GM12878 (cell line): ENCODE data around the gene SCYL1. TPM values are rescaled to one million over a fixed set of nuclear protein-coding genes. Genes with fewer than 3 reads are reported as not detected.

Experiments used
- ATAC-seq: fragments of 200-7000 bp; cut with Tn5 transposase; 3 replicates; pipeline ENCODE4 v1.9.1; 2020; ENCODE audit warnings: mild to moderate bottlenecking, moderate library complexity
- BruUV-seq: library from RNA; stranded (reverse); fragments of 400-500 nt; replicated peaks from 2 replicates; lab custom pipeline; 2021; lab: Mats Ljungman, UMichigan
- CTCF ChIA-PET: fragments of 300-600 bp; sonication (Branson Sonifier 250); formaldehyde crosslinking; extraction: SDS; loops from one replicate; lab custom pipeline; 2021; ENCODE audit warnings: inconsistent platforms; lab: Yijun Ruan, JAX
- POLR2A ChIA-PET: fragments of 350-600 bp; formaldehyde crosslinking; extraction: SDS; loops from one replicate; lab custom pipeline; 2021; ENCODE audit warnings: inconsistent platforms; lab: Charles Lee
- RAD21 ChIA-PET: fragments of 300-600 bp; sonication (Branson Sonifier 250); formaldehyde crosslinking; loops from one replicate; lab custom pipeline; 2023; ENCODE audit warnings: antibody characterized with exemption; ENCODE audit not compliant: unreplicated experiment; lab: Charles Lee
- SMC1A ChIA-PET: fragments of 300-600 bp; sonication (Branson Sonifier 250); formaldehyde crosslinking; loops from one replicate; lab custom pipeline; 2023; ENCODE audit not compliant: unreplicated experiment, uncharacterized antibody; lab: Charles Lee
- DNase-seq: peaks from one replicate; pipeline ENCODE4 v3.0.0-alpha.2; 2011; ENCODE audit warnings: low read depth, low spot score
- FAIRE-seq: peaks from 3 replicates; lab custom pipeline; 2011; peaks lifted over from hg19 to GRCh38; lab: Jason Lieb, UNC
- H2AFZ ChIP-seq: 2 replicates; pipeline ENCODE4 v1.6.0; 2011; ENCODE audit warnings: low read depth, low read length, control low read depth; ENCODE audit not compliant: control insufficient read depth
- H3K27ac ChIP-seq: 2 replicates; pipeline ENCODE4 v1.5.1; 2011; ENCODE audit warnings: control low read depth; ENCODE audit not compliant: control insufficient read depth, insufficient read depth
- H3K27me3 ChIP-seq, 2 experiments: replicated peaks in 1 of 2; 2 replicates each; pipeline versions ENCODE4 v1.6.0 to v1.6.1; 2011; ENCODE audit warnings: low read length in 1 of 2; ENCODE audit not compliant: control insufficient read depth in 2 of 2, insufficient read depth in 2 of 2
- H3K36me3 ChIP-seq, 2 experiments: 2 replicates each; pipeline ENCODE4 v1.5.1; 2011; ENCODE audit warnings: low read length in 1 of 2; ENCODE audit not compliant: control insufficient read depth in 2 of 2, insufficient read depth in 2 of 2
- H3K4me1 ChIP-seq: 2 replicates; pipeline ENCODE4 v1.6.1; 2011; ENCODE audit warnings: mild to moderate bottlenecking, low read length, moderate library complexity, mixed read lengths; ENCODE audit not compliant: control insufficient read depth, insufficient read depth
- H3K4me2 ChIP-seq: 2 replicates; pipeline ENCODE4 v1.6.0; 2011; ENCODE audit warnings: control low read depth; ENCODE audit not compliant: control insufficient read depth, insufficient read depth
- H3K4me3 ChIP-seq: fragments of 200-600 bp; sonication (generic); 2 replicates; pipeline ENCODE4 v1.5.1; 2016
- H3K79me2 ChIP-seq: 2 replicates; pipeline ENCODE4 v1.6.0; 2011; ENCODE audit warnings: low read length; ENCODE audit not compliant: control insufficient read depth, insufficient read depth
- H3K9ac ChIP-seq: 2 replicates; pipeline ENCODE4 v1.8.0; 2011; ENCODE audit warnings: low read length, control low read depth, mixed read lengths; ENCODE audit not compliant: control insufficient read depth, insufficient read depth
- H3K9me3 ChIP-seq: replicated peaks from 3 replicates; pipeline ENCODE4 v1.5.1; 2011; ENCODE audit warnings: mild to moderate bottlenecking, low read length; ENCODE audit not compliant: control insufficient read depth, insufficient read depth
- H4K20me1 ChIP-seq: 2 replicates; pipeline ENCODE4 v1.6.0; 2011; ENCODE audit not compliant: control insufficient read depth, insufficient read depth
- DPF2 ChIP-seq: fragments of 450-650 bp; IDR thresholded peaks from 2 replicates; pipeline ENCODE4 v1.6.1; 2017; ENCODE audit warnings: mild to moderate bottlenecking
- SUZ12 ChIP-seq: fragments of 200-600 bp; sonication (generic); IDR thresholded peaks from one replicate; pipeline ENCODE4 v1.6.1; 2018; ENCODE audit warnings: antibody characterized with exemption, mild to moderate bottlenecking; ENCODE audit not compliant: unreplicated experiment
- TCF3 ChIP-seq: IDR thresholded peaks from 2 replicates; pipeline ENCODE4 v1.6.1; 2012; ENCODE audit warnings: low read depth, mild to moderate bottlenecking, low read length, borderline replicate concordance; ENCODE audit not compliant: insufficient read depth
- ZNF384 ChIP-seq: IDR thresholded peaks from 2 replicates; pipeline ENCODE4 v1.6.1; 2012; ENCODE audit warnings: low read depth, mild to moderate bottlenecking, low read length, improper control_type of control experiment, borderline replicate concordance
- WGBS: methylation state at CpG from one replicate; pipeline ENCODE4 v1.1.6; 2016; ENCODE audit warnings: low lambda C conversion rate; ENCODE audit not compliant: insufficient replicate concordance, insufficient coverage; ENCODE audit errors: missing lambda C conversion rate; 5-methylcytosine and 5-hydroxymethylcytosine counted together
- in situ Hi-C: fragments of 300-500 bp; cut with MboI; formaldehyde crosslinking; loops from 9 replicates; pipeline ENCODE4 v1.14.3; 2018; ENCODE audit warnings: mixed read lengths
- intact Hi-C: fragments of 100-400 bp; cut with micrococcal nuclease; formaldehyde crosslinking; loops from one replicate; pipeline ENCODE4 v1.14.2; 2022; ENCODE audit not compliant: unreplicated experiment
- polyA plus RNA-seq, 11 experiments: library from polyadenylated mRNA; depleted of rRNA in 4 of 11; unstranded in 6 of 11; stranded (reverse) in 5 of 11; fragments of >200 nt; fragmentation: Nextera tagmentation in 4 of 11; fragmentation: Illumina TruSeq in 1 of 11; extraction: Ambion mirVana in 4 of 11; extraction: Trizol in 1 of 11; gene quantifications; 1 replicate in 1 of 11; 2 replicates in 10 of 11; pipeline versions ENCODE4 v1.2.1 to v1.2.3, GENCODE V29; 2011 to 2016; ENCODE audit warnings: inconsistent platforms in 2 of 11, missing spikeins in 2 of 11, low read depth in 1 of 11
- total RNA-seq, 4 experiments: library from RNA; depleted of rRNA in 3 of 4; stranded (reverse); fragments of >200 nt in 3 of 4; fragmentation: Illumina TruSeq in 1 of 4; extraction: Trizol in 1 of 4; gene quantifications; 2 replicates each; pipeline versions ENCODE4 v1.2.1 to v1.2.3, GENCODE V29; 2013 to 2021
- TF ChIP-seq, protein P1 (sequence below): fragments of 450-650 bp; formaldehyde crosslinking; IDR thresholded peaks from 2 replicates; pipeline ENCODE4 v1.4.0; 2022; ENCODE audit warnings: mild to moderate bottlenecking, moderate library complexity

The SCYL1 gene
- total and polyA plus RNA-seq, 10 of the 15 experiments (the other 5 are each of a cell fraction or from before 2014, with no cell fraction given), result 0.80 to 82.7 (median 51.2) TPM

DNA sequence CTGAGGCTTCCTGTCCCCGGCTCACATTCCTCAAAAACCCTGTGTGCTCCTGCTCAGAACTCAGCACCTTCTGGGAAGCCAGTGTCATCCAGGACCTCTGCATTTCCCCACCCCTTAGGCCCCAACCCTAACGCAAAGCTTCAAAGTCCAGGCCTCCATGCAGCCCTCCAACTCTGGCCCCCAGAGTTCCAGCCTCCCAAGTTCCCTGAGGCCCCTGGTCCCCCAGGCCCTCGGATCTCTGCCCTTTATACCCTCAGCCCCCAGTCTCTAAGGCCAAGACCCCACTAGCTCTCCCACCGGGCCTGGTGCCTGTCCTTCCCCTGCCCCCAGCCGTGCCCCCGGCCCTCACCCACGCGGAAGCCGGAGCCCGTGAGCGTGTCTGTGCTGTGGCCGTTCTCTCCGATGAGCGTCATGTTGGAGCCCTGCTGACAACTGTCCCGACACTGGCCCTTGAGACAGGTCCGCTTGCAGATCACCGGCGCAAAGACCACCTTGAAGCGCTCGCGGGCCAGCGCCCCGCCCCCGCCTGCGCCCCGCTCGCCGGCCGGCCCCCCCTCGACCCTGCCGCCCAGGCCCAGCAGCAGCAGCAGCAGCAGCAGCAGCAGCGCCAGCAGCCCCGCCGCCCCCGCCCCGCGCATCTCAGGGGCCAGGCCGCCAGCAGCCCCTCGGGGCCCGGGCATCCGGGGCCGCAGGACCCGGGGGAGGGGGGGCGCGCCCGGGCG lies 32.6 kb downstream of the SCYL1 start (continued):
- TF ChIP-seq, protein P1, sequence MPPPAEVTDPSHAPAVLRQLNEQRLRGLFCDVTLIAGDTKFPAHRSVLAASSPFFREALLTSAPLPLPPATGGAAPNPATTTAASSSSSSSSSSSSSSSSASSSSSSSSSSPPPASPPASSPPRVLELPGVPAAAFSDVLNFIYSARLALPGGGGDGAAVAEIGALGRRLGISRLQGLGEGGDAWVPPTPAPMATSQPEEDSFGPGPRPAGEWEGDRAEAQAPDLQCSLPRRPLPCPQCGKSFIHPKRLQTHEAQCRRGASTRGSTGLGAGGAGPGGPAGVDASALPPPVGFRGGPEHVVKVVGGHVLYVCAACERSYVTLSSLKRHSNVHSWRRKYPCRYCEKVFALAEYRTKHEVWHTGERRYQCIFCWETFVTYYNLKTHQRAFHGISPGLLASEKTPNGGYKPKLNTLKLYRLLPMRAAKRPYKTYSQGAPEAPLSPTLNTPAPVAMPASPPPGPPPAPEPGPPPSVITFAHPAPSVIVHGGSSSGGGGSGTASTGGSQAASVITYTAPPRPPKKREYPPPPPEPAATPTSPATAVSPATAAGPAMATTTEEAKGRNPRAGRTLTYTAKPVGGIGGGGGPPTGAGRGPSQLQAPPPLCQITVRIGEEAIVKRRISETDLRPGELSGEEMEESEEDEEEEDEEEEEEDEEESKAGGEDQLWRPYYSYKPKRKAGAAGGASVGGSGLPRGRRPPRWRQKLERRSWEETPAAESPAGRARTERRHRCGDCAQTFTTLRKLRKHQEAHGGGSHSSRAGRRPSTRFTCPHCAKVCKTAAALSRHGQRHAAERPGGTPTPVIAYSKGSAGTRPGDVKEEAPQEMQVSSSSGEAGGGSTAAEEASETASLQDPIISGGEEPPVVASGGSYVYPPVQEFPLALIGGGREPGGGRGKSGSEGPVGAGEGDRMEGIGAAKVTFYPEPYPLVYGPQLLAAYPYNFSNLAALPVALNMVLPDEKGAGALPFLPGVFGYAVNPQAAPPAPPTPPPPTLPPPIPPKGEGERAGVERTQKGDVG (CRISPR knock-in tag), result no peak
- TF ChIP-seq, all 136 proteins: peak for 0

DNA sequence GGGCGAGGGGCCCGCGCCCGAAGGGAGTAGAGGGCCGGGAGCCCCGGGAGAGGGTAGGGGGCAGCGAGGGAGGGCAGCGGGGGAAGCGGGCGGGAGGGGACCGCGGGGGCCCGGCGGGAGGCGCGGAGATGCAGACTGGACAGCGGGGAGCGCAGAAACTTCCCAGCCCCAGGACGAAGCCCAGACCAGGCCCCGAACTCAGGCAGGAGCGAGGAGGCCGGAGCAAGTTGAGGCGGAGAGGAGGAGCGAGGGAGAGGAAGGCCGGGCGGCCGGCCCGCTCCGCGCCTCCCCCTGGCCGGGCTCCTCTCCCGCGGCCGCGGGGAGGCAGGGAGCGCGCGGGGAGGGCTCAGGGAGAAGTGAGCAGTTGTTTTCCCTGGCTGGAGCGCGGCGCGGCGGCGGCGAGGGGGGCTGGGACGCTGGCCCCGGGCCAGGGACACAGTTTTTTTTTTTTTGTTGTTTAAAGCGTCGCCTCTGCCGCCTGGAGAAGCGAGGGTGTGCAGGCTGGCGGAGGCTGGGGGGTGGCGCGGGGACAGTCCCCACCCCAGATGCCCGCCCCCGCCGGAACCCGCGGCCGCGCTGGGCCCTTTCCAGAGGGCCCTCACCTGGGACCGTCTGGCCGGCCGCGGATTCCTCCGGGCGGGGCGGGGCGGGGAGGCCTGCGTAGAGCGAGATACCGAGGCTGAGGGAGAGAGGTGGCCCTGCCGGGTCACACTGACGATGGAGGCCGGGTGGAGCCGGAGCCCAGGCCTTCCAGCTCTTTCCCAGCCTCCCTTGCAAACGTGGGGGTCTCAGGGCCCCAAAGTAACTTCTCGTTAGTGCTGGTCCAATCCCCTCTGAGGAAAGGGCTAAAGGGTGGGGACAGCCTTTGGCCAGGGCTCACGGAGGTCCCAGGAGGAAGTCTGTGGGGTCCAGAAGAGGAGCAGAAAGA lies 33.4 kb downstream of the SCYL1 start, which contains the start of gene LTBP3:
LTBP3 (minus strand) TSS at position 358 of the 928 bp plus-strand sequence. CDS start 400 bp downstream, outside the sequence.
- ChIA-PET CTCF (interaction anchor here (0.6 to 2.0 kb wide), 2 partner anchors 17 kb away, joined by 3 to 6 read pairs; no protein-coding TSS in a partner anchor), RAD21 (interaction anchor here (1.1 kb wide), 1 partner anchor 12 kb away, joined by 3 read pairs; the partner anchor contains the start of gene ZNRD2), POLR2A (no interaction called here), SMC1A (no interaction called here)
- Histone ChIP-seq H3K36me3 (no peaks in the 10 kb centered on the region), H3K9ac (no peak within 1 kb of the TSS; the same call in 1 of the 2 replicates), H2AFZ (peak within 1 kb of the TSS; percentile 35), H3K79me2 (no peaks in the 10 kb centered on the region), H3K27ac (no peak within 1 kb of the TSS), H3K9me3 (no peaks in the 10 kb centered on the region), H3K4me3 (peak within 1 kb of the TSS; percentile 64; the same call in 1 of the 2 replicates), H3K4me1 (no peaks in the 10 kb centered on the region), H3K27me3 (no peaks in the 10 kb centered on the region; a peak in 2 of 4 replicates), H4K20me1 (no peaks in the 10 kb centered on the region), H3K4me2 (peak within 1 kb of the TSS; percentile 89)
- BruUV-seq, result no TSS peak
- TF ChIP-seq TCF3 (no peak), DPF2 (no peak), SUZ12 (peak; percentile 32), ZNF384 (peak; percentile 51)
- no peak for DNase-seq
- in situ Hi-C loops, result no loop called here
- no peak for FAIRE-seq
- intact Hi-C loops, result no loop called here
- WGBS, result 1% methylated on average over 24 of the region's 79 CpGs
- ATAC-seq, result peak; percentile 79
